Stimulated activated CD8-positive, alpha-beta memory T cell treated with anti-CD3 and anti-CD28 coated beads, Interleukin-12 subunit alpha, Interleukin-12 subunit beta, amount 100 ng/mL, for 4 hours (primary cell): Measurements from ENCODE around the gene TMCO4.
"Not testable (repeated sequence)": the region's sequence is repeated elsewhere in the genome, so short reads cannot be mapped to it uniquely, and the experiment has no call there.

Experiments used
- DNase-seq: peaks from one replicate; pipeline ENCODE4 v3.0.0-alpha.2; 2020; ENCODE audit warnings: low read depth

Gene TMCO4

DNA sequence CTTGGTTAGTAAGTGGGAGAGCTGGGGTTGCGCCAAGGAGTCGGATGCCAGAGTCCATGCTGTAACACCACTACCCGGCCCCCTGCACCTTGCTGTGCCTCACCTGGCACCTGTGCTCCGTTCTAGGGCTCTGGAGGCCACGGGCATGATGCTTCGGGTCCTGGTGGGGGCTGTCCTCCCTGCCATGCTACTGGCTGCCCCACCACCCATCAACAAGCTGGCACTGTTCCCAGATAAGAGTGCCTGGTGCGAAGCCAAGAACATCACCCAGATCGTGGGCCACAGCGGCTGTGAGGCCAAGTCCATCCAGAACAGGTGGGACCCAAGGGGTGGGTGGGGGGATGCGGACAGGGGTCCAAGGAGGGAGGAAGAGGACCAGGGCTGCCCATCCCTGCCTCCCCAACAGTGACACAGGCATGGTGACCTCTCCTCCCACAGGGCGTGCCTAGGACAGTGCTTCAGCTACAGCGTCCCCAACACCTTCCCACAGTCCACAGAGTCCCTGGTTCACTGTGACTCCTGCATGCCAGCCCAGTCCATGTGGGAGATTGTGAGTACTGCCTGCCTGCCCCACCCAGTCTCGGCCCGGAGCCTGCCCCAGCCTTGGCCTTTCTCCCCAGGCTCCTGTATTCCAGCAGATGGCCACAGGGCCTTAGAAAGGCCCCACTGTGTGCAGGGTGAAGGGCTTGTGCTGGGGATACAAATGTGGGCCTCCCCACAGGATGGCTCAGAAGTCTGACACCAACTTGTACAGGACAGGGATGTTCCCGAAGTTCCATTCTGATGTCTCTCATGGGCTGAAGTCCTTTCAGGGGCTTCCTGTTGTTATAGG, 144.6 kb downstream of the TMCO4 start:
- no peak for DNase-seq

DNA sequence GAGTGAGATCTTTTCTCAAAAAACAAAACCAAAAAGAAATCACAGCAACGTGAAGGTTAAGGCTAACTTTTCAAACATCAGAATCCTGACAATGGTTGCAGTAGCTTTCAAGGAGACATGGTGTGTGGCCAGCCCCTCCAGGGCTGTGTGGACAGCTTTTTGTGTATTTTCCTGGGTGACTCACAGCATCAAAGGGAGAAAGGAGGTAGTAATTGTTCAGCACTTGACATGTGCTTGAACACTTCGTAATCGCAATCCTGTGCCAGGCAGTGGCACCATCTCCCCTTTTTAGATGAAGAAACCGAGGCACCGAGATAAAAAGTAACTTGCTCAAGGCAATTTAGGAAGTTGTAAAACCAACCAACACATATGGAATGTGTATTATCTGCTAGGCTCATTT, 145.3 kb downstream of the TMCO4 start:
- DNase-seq = no peak

GRCh38 chr1:19651141-19651737, 148.5 kb downstream of the TMCO4 start:
- DNase-seq = no peak

- no peak for DNase-seq
Observed at GRCh38 chr1:19650416-19651140, 149.1 kb downstream of the TMCO4 start.

DNA sequence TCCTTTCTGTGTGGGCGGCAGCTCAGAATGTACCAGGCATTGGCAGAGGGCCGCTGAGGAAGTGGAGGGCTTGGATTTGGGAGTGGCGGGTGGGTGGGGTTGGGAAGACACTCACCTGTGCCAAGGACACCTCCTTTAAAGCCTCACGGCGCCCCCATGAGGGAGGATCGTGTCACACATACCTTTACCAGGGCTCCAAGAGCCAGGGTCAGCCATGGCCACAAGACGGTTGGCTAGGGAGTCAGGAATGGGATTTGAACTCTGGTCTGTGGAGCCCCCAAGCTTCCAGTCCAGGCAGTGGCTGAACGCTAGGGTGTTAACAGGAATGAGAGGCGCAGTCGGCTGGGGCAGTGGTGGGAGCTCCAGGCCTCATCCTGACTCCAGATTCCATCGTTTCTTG, 151.0 kb downstream of the TMCO4 start:
- no peak for DNase-seq

DNA sequence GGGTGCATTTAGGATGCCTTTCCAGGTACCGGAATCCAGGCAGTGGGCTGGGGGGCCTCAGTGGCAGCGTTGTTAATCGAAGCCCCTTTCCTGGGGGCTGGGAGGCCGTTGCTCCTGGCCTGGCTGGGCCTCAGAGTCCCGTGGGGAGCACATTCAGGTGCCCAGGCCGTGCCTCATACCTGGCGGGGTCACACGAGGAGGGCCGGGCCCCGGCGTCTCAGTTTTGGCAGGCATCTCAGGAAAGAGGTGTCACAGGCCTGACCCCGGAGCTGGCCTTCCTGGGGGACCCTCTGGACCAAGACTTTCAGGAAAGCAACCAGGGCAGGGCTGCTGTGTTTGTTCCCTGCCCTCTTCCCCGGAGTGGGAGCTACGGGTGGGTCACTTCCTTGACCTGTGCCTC, 151.5 kb downstream of the TMCO4 start:
- no peak for DNase-seq

GRCh38 chr1:19647643-19648042, 152.1 kb downstream of the TMCO4 start:
- no peak for DNase-seq

DNA sequence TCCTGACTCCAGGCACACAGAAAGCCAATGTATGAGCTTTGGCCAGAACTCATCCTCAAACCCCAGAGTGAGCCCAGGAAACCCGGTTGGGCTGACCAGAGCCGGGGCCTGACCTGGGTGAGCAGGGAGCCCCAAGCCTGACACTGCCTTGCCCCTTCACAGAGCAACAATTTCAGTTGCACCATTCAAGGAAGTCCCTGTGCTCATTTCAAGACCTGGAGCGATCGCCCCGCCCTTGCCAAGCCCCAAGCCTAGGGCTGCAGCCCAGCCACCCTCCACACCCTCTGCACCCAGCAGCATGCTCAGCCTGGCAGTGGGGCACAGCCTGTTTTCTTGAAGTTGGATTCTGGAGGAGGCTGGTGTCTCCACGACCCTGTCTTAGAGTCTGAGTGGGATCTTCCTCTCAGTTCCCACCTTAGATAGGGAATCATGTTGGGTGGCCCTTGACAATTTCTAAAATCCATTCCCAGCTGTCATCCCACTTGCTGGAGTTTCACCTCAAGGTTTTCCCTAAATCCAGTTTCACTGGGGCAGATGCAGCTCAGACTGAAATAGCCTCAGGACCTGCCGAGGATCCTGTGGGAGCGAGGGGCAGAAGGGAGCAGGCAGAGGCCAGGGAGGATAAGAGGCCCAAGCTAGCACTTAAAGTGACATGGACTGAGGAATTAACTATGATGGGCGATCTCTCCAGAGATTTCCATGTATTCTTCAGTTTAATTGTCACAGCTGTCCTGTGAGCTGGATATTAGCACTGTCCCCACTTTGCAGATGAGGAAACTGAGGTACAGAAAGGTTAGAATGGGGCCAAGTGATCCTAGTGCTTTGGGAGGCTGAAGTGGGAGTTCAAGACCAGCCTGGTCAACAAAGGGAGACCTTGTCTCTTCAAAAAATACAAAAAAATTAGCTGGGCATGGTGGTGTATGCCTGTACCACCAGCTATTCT, 153.1 kb downstream of the TMCO4 start:
- DNase-seq = no peak

GRCh38 chr1:19645411-19646251, 154.1 kb downstream of the TMCO4 start:
- no peak for DNase-seq

- no peak for DNase-seq
Observed at GRCh38 chr1:19644681-19645410, 154.9 kb downstream of the TMCO4 start.

- DNase-seq = no peak
Observed at GRCh38 chr1:19644395-19644680, 155.4 kb downstream of the TMCO4 start.

GRCh38 chr1:19643602-19644394, 155.9 kb downstream of the TMCO4 start, which contains the start of gene NBL1:
NBL1 (plus strand) TSS chr1:19644311; CDS start chr1:19655031, 10,720 bp downstream.
- DNase-seq = peak; percentile 68

DNA sequence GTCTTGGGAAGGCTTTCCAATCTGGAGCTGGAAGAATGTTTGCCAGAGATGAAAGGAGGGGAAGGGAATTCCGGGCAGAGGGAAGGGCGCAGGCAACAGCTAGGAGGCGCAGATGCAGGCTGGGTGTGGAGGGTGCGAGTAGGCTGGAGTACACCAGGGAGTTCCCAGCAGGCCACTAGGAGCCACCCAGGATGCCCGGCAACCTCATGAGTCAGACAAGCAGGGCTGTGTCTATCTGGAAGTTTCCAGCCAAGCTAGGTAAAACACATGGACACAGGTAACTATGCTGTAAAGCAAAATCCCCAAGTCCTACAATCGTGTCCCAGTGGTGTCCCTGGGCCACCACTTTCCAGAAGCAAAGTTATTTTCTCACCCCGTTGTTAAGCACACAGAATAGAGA, 156.6 kb downstream of the TMCO4 start:
- no peak for DNase-seq

- DNase-seq = no peak
Observed at GRCh38 chr1:19640363-19641316, 159.1 kb downstream of the TMCO4 start.

DNA sequence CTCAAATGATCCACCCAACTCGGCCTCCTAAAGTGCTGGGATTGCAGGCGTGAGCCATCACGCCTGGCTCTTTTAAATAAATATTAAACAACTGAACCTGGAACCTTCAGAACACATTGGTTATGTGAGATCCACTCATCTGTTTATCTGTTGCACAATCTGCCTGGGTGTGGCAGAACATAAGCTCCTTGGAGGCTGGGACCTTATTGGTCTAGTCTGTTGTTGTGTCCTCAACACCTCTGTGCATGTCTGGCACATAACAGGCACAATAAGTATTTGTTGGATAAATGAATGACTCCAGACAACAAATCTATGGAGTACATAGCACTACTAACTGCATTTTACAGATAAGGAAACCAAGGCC, 159.7 kb downstream of the TMCO4 start:
- no peak for DNase-seq

DNA sequence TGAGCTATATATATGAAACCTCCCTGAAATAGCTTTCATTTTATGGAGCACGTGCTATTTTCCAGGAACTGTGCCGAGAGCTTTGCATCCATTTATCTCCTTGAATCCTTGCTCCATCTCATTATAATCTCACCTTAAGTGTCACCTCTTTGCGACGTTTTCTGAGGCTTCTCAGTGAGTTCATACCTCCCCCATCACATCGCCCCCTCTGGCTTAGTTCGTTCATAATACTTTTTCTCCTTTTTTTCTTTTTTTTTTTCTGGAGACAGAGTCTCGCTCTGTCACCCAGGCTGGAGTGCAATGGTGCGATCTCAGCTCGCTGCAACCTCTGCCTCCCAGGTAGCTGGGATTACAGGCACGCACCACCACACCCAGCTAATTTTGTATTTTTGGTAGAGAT, 160.5 kb downstream of the TMCO4 start:
- DNase-seq = not testable (repeated sequence)

DNA sequence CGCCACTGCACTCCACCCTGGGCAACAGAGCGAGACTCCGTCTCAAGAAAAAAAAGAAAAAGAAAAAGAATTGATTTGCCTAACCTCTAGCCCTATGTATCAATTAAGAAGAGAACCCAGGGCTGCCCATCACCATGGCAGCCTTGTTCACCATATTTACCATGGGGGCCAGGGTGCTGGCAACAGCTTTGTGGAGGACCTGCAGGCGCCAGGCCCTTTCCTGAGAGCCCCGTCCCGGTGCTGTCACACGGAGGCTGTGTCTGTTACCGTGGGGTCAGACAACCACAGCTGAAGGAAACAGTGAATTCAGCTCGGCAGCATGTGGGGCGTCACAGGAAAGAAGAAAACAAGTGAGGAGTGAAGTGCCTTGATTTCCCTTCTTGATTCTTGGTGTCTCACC, 162.1 kb downstream of the TMCO4 start:
- DNase-seq = no peak

DNA sequence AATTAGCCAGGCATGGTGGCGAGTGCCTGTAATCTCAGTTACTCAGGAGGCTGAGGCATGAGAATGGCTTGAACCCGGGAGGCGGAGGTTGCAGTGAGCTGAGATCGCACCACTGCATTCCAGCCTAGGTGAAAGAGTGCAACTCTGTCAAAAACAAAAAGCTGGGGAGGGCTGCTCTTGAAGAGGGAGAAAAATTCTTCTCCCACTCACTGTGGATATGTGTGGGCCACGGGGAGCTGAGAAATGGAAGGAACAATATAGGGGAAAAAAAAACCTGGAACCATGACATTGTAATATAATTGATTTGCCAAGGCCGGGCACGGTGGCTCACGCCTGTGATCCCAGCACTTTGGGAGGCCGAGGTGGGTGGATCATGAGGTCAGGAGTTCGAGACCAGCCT, 163.0 kb downstream of the TMCO4 start:
- DNase-seq = not testable (repeated sequence)

- DNase-seq = no peak
Observed at GRCh38 chr1:19636065-19636464, 163.7 kb downstream of the TMCO4 start.
